ENCODE results near the gene AKR1A1. TPM values are rescaled to one million over a fixed set of nuclear protein-coding genes. Genes with fewer than 3 reads are reported as not detected.
A peak's percentile ranks its signal among the peaks of the same experiment; 100 is the strongest.

AKR1A1 gene
- polyA plus RNA-seq, 3 donors, result 219 to 245 (median 219) TPM

DNA sequence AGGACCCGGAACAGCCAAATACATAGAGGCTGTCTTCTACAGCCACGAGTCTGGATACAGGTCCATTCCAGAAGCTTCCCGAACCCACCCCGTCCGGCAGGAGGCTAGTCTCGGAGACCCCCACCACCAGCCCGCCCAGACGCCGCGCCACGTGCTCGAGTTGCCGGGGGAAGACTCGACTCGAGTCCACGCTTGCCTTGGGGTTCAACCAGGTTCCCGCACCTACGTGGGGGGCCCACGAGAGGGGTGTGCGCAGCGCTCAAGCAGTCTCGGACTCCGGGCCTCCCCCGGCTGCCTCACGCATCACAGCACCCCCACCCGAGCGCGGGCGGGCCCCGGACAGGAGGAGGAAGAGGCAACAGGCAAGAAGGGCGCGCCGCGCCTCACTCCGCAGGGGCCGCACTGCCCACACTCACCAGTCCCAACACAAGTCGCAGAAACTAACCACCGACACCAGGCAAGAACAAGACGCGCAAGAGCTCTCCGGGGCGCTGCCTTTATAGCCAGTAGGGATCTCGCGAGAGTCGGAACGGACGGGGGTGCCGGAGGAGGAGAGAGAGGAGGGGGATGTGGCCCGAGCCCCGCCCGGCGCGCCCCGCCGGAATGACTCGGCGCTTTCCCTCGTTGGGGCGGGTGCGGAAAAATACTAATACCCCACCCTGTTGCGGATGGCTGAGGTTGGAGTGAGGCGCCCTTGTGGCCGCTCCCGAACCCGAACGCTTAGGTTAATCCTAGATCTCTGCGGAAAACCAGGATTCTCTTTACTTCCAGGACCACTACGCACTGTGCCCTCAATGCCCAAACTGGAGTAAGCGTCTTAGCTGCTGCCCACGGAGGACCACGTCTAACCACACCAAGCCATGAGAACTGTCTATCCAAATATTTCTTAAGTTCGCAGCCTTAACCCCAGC is 29.0 kb upstream of the AKR1A1 start, which contains the start of gene PRDX1:
PRDX1 (minus strand) TSS at position 472 of the 911 bp plus-strand sequence. CDS start 2,841 bp downstream, outside the sequence.
- peaks cover 30% of the 10 kb centered on the region for H4K20me1 ChIP-seq (ENCODE audit: insufficient read depth, low read length)
- intact Hi-C loops (cut with micrococcal nuclease), result no loop called here
- peak within 1 kb of the TSS; percentile 68 to 92 (median 71) for H3K4me3 ChIP-seq (replicated peaks in 1 of 3; ENCODE audit: low read depth in 2 of 3, low read length in 3 of 3)
- peak within 1 kb of the TSS; percentile 86 for H3K9ac ChIP-seq (ENCODE audit: insufficient read depth, low read length, poor library complexity, severe bottlenecking)
- H3K79me2 ChIP-seq (ENCODE audit: insufficient read depth, low read length), result peaks cover 30% of the 10 kb centered on the region
- under 1% methylated on average over 40 of the region's 72 CpGs for WGBS (ENCODE audit: insufficient coverage)
- peaks cover 19 to 28% of the 10 kb centered on the region in 2 donors for H3K4me1 ChIP-seq (ENCODE audit: control insufficient read depth in 1 of 2, insufficient read depth in 2 of 2, low read length in 2 of 2)
- H3K27ac ChIP-seq (ENCODE audit: low read depth in 1 of 2, low read length in 2 of 2), result peak within 1 kb of the TSS; percentile 87 to 89
- no peaks in the 10 kb centered on the region for H3K9me3 ChIP-seq (replicated peaks in 1 of 2; ENCODE audit: control insufficient read depth in 1 of 2, insufficient read depth in 1 of 2, low read length in 2 of 2)
- H3K9me3 Mint-ChIP-seq, result peaks cover 0 to 2% (median 0%) of the 10 kb centered on the region in 7 donors
- peaks cover 35% of the 10 kb centered on the region for H3K4me1 Mint-ChIP-seq
- peak within 1 kb of the TSS; percentile 90 for H3K4me2 ChIP-seq (replicated peaks; ENCODE audit: extremely low read depth, low read length, poor library complexity, severe bottlenecking)
- H3K27ac Mint-ChIP-seq, result peak within 1 kb of the TSS; percentile 94 to 99 (median 96)
- no peaks in the 10 kb centered on the region for H3K27me3 ChIP-seq (ENCODE audit: control insufficient read depth in 2 of 2, insufficient read depth in 2 of 2, low read length in 2 of 2)
- DNase-seq, result peak; percentile 90 to 96 (median 95)
- peaks cover 12 to 21% of the 10 kb centered on the region in 2 donors for H3K36me3 Mint-ChIP-seq
- H3K36me3 ChIP-seq (replicated peaks in 1 of 2; ENCODE audit: control insufficient read depth in 1 of 2, insufficient read depth in 2 of 2, low read length in 2 of 2), result peaks cover 12 to 22% of the 10 kb centered on the region in 2 donors
- peaks cover 1 to 12% (median 4%) of the 10 kb centered on the region in 3 donors for H3K27me3 Mint-ChIP-seq (ENCODE audit: low read depth in 3 of 3)
- peak within 1 kb of the TSS; percentile 91 to 96 for H3K4me3 Mint-ChIP-seq
- TF ChIP-seq, protein P1, sequence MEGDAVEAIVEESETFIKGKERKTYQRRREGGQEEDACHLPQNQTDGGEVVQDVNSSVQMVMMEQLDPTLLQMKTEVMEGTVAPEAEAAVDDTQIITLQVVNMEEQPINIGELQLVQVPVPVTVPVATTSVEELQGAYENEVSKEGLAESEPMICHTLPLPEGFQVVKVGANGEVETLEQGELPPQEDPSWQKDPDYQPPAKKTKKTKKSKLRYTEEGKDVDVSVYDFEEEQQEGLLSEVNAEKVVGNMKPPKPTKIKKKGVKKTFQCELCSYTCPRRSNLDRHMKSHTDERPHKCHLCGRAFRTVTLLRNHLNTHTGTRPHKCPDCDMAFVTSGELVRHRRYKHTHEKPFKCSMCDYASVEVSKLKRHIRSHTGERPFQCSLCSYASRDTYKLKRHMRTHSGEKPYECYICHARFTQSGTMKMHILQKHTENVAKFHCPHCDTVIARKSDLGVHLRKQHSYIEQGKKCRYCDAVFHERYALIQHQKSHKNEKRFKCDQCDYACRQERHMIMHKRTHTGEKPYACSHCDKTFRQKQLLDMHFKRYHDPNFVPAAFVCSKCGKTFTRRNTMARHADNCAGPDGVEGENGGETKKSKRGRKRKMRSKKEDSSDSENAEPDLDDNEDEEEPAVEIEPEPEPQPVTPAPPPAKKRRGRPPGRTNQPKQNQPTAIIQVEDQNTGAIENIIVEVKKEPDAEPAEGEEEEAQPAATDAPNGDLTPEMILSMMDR (IDR thresholded peaks at IDR 0.05), result no peak
- peak within 1 kb of the TSS; percentile 87 for H2AFZ ChIP-seq (ENCODE audit: insufficient read depth, low read depth, low read length, poor library complexity, severe bottlenecking)

DNA sequence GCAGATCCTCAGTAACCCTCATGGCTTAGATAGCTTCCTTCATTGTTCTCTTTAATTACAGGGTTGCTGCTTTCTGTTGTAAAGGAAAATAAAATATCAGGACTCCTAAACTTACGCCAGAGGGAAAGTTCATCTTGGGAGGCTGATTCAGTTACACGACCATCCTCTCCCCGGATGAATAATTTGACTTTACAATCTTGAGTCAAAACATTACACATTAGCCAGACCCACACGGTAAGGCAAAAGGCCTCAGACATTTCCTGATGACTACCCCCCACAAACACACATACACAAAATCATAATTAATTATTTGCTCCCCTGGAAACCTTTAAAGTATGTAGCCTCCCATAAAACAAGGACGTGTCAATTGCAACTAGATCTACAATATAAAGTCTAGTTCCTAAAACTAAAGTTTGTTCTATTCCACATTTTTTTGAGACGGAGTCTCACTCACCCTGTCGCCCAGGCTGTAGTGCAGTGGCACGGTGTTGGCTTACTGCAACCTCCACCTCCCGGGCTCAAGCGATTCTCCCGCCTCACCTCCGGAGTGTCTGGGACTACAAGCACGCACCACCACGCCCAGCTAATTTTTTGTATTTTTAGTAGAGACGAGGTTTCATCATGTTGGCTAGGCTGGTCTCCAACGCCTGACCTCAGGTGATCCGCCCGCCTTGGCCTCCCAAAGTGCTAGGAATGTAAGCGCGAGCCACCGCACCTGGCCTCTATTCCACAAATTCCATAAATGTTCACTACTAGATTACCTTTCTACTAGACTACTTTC is 28.1 kb upstream of the AKR1A1 start:
- peaks cover 1 to 12% (median 4%) of the 10 kb centered on the region in 3 donors for H3K27me3 Mint-ChIP-seq (ENCODE audit: low read depth in 3 of 3)

More for the DNA sequence above, 28.1 kb upstream of the AKR1A1 start:
- 73% methylated on average over 15 of the region's 21 CpGs for WGBS (ENCODE audit: insufficient coverage)
- H3K27ac Mint-ChIP-seq, result peak overlapping the region; percentile 94 to 99 (median 96)
- peaks cover 5 to 13% of the 10 kb centered on the region in 2 donors for H3K36me3 Mint-ChIP-seq
- TF ChIP-seq, protein P1 (IDR thresholded peaks at IDR 0.05), result no peak
- peak overlapping the region; percentile 91 to 96 for H3K4me3 Mint-ChIP-seq
- H3K4me1 Mint-ChIP-seq, result peaks cover 40% of the 10 kb centered on the region
- peak overlapping the region; percentile 87 for H2AFZ ChIP-seq (ENCODE audit: insufficient read depth, low read depth, low read length, poor library complexity, severe bottlenecking)
- peak overlapping the region; percentile 68 to 92 (median 71) for H3K4me3 ChIP-seq (replicated peaks in 1 of 3; ENCODE audit: low read depth in 2 of 3, low read length in 3 of 3)
- peak overlapping the region; percentile 90 for H3K4me2 ChIP-seq (replicated peaks; ENCODE audit: extremely low read depth, low read length, poor library complexity, severe bottlenecking)
- H3K4me1 ChIP-seq (ENCODE audit: control insufficient read depth in 1 of 2, insufficient read depth in 2 of 2, low read length in 2 of 2), result peaks cover 19 to 28% of the 10 kb centered on the region in 2 donors
- peaks cover 23% of the 10 kb centered on the region for H4K20me1 ChIP-seq (ENCODE audit: insufficient read depth, low read length)
- DNase-seq, result peak in 1 of 3 donors; percentile 29
- peaks cover 4 to 13% of the 10 kb centered on the region in 2 donors for H3K36me3 ChIP-seq (replicated peaks in 1 of 2; ENCODE audit: control insufficient read depth in 1 of 2, insufficient read depth in 2 of 2, low read length in 2 of 2)
- peak overlapping the region; percentile 86 for H3K9ac ChIP-seq (ENCODE audit: insufficient read depth, low read length, poor library complexity, severe bottlenecking)
- peaks cover 0 to 2% (median 0%) of the 10 kb centered on the region in 7 donors for H3K9me3 Mint-ChIP-seq
- intact Hi-C loops (cut with micrococcal nuclease), result no loop called here
- peaks cover 30% of the 10 kb centered on the region for H3K79me2 ChIP-seq (ENCODE audit: insufficient read depth, low read length)
- H3K27ac ChIP-seq (ENCODE audit: low read depth in 1 of 2, low read length in 2 of 2), result peak overlapping the region; percentile 87 to 89
- no peaks in the 10 kb centered on the region for H3K27me3 ChIP-seq (ENCODE audit: control insufficient read depth in 2 of 2, insufficient read depth in 2 of 2, low read length in 2 of 2)
- no peaks in the 10 kb centered on the region for H3K9me3 ChIP-seq (replicated peaks in 1 of 2; ENCODE audit: control insufficient read depth in 1 of 2, insufficient read depth in 1 of 2, low read length in 2 of 2)
